Suprapubic skin (tissue), 4 donors: ENCODE data around the gene ATRIP. TPM values are rescaled to one million over a fixed set of nuclear protein-coding genes. Genes with fewer than 3 reads are reported as not detected.
A peak's percentile ranks its signal among the peaks of the same experiment; 100 is the strongest.

ENCODE experiments used
- DNase-seq, 2 donors: peaks; one replicate each; pipeline ENCODE4 v3.0.0-alpha.2; 2019; ENCODE audit warnings: low spot score in 2 of 2
- H3K27ac ChIP-seq: fragments of 200-600 bp; sonication (generic); one replicate; pipeline ENCODE4 v1.5.1; 2019
- H3K27me3 ChIP-seq: fragments of 200-600 bp; sonication (generic); one replicate; pipeline ENCODE4 v1.5.1; 2019
- H3K36me3 ChIP-seq: fragments of 200-600 bp; sonication (generic); one replicate; pipeline ENCODE4 v1.5.1; 2019
- H3K4me1 ChIP-seq: fragments of 200-600 bp; sonication (generic); one replicate; pipeline ENCODE4 v1.5.1; 2019
- H3K4me3 ChIP-seq: fragments of 200-600 bp; sonication (generic); one replicate; pipeline ENCODE4 v1.5.1; 2019; ENCODE audit warnings: mild to moderate bottlenecking
- H3K9me3 ChIP-seq: fragments of 200-600 bp; sonication (generic); one replicate; pipeline ENCODE4 v1.5.1; 2019
- EP300 ChIP-seq: sonication (generic); formaldehyde crosslinking; IDR thresholded peaks from one replicate; pipeline ENCODE4 v1.6.1; 2017; ENCODE audit warnings: antibody characterized with exemption
- POLR2A ChIP-seq, 2 donors: fragments of 450-650 bp; IDR thresholded peaks; one replicate each; pipeline ENCODE4 v1.6.1; 2017; ENCODE audit warnings: antibody characterized with exemption in 2 of 2, mild to moderate bottlenecking in 2 of 2, moderate library complexity in 2 of 2
- POLR2AphosphoS5 ChIP-seq, 3 donors: sonication (generic); formaldehyde crosslinking; IDR thresholded peaks; one replicate each; pipeline ENCODE4 v1.6.1; 2017; ENCODE audit warnings: antibody characterized with exemption in 3 of 3
- WGBS: methylation state at CpG from one replicate; pipeline ENCODE4 v1.1.5; 2018; 5-methylcytosine and 5-hydroxymethylcytosine counted together
- total RNA-seq, 4 donors: library from RNA; depleted of rRNA; stranded (reverse); fragments of >200 nt; gene quantifications; one replicate each; pipeline ENCODE4 v1.1.0, GENCODE V29; 2016
- TF ChIP-seq, protein P1 (sequence below), 2 donors: fragments of 200-600 bp in 1 of 2; fragments of 450-650 bp in 1 of 2; sonication (generic) in 1 of 2; IDR thresholded peaks; one replicate each; pipeline ENCODE4 v1.5.1; 2016 to 2019; ENCODE audit warnings: antibody characterized with exemption in 2 of 2, mild to moderate bottlenecking in 1 of 2, moderate library complexity in 1 of 2

Gene ATRIP
- total RNA-seq, 4 donors from 2014 or later, result 8.7 to 12.7 (median 10.2) TPM

DNA sequence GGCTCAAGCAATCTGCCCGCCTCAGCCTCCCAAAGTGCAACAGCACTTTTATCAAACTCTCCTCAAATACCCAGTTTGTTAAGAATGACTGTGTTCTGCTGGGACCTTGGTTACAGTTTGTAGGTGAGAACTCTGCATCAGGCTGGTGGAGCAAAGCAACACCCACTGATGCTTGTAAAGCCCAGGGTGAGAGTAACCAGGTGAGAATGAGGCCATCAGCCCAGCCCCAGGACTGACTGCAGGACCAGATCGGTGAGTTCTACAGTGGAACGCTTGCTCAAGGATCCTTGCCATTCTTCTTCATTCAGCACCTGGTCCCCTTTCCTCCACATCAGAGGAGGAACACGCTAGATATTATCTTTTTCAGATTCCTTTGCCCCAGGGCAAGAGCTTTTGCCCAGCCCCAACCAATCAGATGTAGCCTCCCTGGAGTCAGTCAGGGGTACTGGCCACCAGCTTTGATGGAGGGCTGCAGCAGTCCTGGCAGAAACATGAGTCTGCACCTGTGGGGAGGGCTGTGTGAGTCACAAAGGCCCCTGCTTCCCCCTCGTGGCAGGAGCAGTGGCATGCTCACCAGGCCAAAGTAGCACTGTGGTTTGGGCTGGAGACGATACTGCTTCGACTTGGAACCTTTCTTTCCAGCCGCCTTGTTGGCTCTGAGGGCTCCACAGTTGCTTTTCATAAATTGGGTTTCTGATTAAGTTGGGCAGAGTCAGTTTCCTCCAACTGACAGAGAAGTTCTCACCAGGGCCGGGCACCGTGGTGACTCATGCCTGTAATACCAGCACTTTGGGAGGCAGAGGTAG, 60.9 kb downstream of the ATRIP start:
- no peak overlapping the region for H3K4me3 ChIP-seq
- DNase-seq, result peak in 1 of 2 donors; percentile 58
- no peaks in the 10 kb centered on the region for H3K9me3 ChIP-seq
- H3K27ac ChIP-seq, result peak overlapping the region; percentile 44
- 36% methylated on average over 10 of the region's 10 CpGs for WGBS
- H3K27me3 ChIP-seq, result no peaks in the 10 kb centered on the region
- H3K4me1 ChIP-seq, result peaks cover 43% of the 10 kb centered on the region
- no peaks in the 10 kb centered on the region for H3K36me3 ChIP-seq
- TF ChIP-seq, protein P1, sequence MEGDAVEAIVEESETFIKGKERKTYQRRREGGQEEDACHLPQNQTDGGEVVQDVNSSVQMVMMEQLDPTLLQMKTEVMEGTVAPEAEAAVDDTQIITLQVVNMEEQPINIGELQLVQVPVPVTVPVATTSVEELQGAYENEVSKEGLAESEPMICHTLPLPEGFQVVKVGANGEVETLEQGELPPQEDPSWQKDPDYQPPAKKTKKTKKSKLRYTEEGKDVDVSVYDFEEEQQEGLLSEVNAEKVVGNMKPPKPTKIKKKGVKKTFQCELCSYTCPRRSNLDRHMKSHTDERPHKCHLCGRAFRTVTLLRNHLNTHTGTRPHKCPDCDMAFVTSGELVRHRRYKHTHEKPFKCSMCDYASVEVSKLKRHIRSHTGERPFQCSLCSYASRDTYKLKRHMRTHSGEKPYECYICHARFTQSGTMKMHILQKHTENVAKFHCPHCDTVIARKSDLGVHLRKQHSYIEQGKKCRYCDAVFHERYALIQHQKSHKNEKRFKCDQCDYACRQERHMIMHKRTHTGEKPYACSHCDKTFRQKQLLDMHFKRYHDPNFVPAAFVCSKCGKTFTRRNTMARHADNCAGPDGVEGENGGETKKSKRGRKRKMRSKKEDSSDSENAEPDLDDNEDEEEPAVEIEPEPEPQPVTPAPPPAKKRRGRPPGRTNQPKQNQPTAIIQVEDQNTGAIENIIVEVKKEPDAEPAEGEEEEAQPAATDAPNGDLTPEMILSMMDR (IDR thresholded peaks at IDR 0.05), result peak; percentile 25 to 35
- no peak for TF ChIP-seq EP300

DNA sequence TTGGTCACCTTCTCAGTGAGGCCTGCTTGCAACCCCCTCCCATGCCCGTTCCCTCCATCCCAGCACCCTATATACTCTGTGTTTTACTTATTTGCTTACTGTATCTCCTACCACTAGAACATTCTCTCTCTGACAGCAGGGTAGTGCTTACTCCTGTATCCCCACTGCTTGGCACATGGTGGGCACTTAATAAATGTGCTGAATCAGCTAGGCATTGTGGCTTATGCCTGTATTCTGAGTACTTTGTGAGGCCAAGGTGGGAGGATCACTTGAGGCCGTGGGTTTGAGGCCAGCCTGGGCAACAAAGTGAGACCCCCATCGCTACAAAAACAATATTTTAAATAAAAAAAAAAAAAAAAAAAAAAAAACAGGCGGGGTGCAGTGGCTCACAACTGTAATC, 65.0 kb downstream of the ATRIP start:
- Histone ChIP-seq H3K4me3 (no peak overlapping the region), H3K36me3 (no peaks in the 10 kb centered on the region), H3K9me3 (no peaks in the 10 kb centered on the region), H3K4me1 (peaks cover 17% of the 10 kb centered on the region), H3K27me3 (no peaks in the 10 kb centered on the region), H3K27ac (no peak overlapping the region)
- TF ChIP-seq, protein P1 (IDR thresholded peaks at IDR 0.05), result no peak
- TF ChIP-seq POLR2A (IDR thresholded peaks at IDR 0.05), result no peak
- no peak for TF ChIP-seq POLR2AphosphoS5 (IDR thresholded peaks at IDR 0.05)
- no peak for TF ChIP-seq EP300
- WGBS, result 93% methylated on average over 4 of the region's 4 CpGs
- no peak for DNase-seq

DNA sequence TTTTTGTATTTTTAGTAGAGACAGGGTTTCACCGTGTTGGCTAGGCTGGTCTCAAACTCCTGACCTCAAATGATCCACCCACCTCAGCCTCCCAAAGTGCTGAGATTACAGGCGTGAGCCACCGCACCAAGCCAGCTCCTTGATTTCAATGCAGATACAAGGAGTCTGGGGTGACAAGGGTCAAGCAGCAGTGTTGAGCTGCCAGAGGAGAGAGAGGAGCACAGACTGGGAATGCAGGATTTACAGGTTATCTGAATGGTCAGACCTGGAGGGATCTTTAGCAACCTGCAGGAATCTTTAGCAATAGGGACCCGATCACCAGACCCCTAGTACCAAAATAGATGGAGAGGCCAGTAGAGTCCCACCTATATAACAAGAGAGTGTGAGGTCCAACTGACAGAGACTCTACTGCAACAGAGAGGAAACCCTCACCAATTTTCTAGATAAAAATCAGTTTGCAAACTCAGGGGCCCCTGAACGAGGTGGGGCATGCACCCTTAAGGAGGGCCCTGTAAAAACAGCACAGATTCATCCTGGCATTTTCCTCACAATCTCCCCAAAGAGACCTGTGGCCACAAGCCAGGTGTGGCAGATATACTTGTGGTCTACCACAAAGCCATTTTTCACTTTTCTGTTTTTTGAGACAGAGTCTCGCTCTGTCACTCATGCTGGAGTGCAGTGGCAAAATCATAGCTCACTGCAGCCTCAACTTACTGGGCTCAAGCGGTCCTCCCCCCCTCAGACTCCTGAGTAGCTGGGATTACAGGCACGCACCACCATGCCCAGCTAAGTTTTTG, 68.1 kb downstream of the ATRIP start:
- 83% methylated on average over 8 of the region's 8 CpGs for WGBS

More for the DNA sequence above, 68.1 kb downstream of the ATRIP start:
- no peak overlapping the region for H3K27ac ChIP-seq
- peaks cover 4% of the 10 kb centered on the region for H3K36me3 ChIP-seq
- H3K4me3 ChIP-seq, result no peak overlapping the region
- H3K4me1 ChIP-seq, result peaks cover 5% of the 10 kb centered on the region
- H3K27me3 ChIP-seq, result no peaks in the 10 kb centered on the region
- no peaks in the 10 kb centered on the region for H3K9me3 ChIP-seq
- TF ChIP-seq, protein P1 (IDR thresholded peaks at IDR 0.05), result no peak
- TF ChIP-seq EP300, result no peak
- no peak for TF ChIP-seq POLR2AphosphoS5 (IDR thresholded peaks at IDR 0.05)
- TF ChIP-seq POLR2A (IDR thresholded peaks at IDR 0.05), result no peak
- no peak for DNase-seq

Other genes with a start within 250 kb of the ATRIP start
- gene CAMP, start 223.2 kb upstream of the ATRIP start, total RNA-seq, result not detected
- 10 to 100 TPM in 3 of 4 donors, 1 to 10 TPM in 1; 8.7 to 25.2 (median 14.6) TPM for gene ZNF589, start 205.6 kb upstream of the ATRIP start, total RNA-seq
- gene NME6, start 145.4 kb upstream of the ATRIP start, total RNA-seq, result 10 to 100 TPM; 16.9 to 27.6 (median 20.6) TPM
- not detected for gene SPINK8, start 113.1 kb upstream of the ATRIP start, total RNA-seq
- gene FBXW12, start 74.5 kb upstream of the ATRIP start, total RNA-seq, result not detected
- gene PLXNB1, start 16.7 kb upstream of the ATRIP start, total RNA-seq, result 100 to 1,000 TPM; 188 to 384 (median 220) TPM
- gene CCDC51, start 6.6 kb upstream of the ATRIP start, total RNA-seq, result 10 to 100 TPM in 3 of 4 donors, 1 to 10 TPM in 1; 6.4 to 18.7 (median 13.6) TPM
- gene TMA7, start 6.5 kb upstream of the ATRIP start, total RNA-seq, result 100 to 1,000 TPM; 122 to 281 (median 190) TPM
- 10 to 100 TPM; 60.1 to 98.0 (median 87.3) TPM for gene SHISA5, start 57.4 kb downstream of the ATRIP start, total RNA-seq
- 10 to 100 TPM in 1 of 4 donors, 1 to 10 TPM in 3; 3.6 to 12.7 (median 8.3) TPM for gene PFKFB4, start 110.1 kb downstream of the ATRIP start, total RNA-seq
- 10 to 100 TPM; 10.1 to 23.7 (median 18.0) TPM for gene UCN2, start 117.0 kb downstream of the ATRIP start, total RNA-seq
- 100 to 1,000 TPM; 287 to 596 (median 348) TPM for gene COL7A1, start 148.6 kb downstream of the ATRIP start, total RNA-seq
- gene UQCRC1, start 162.9 kb downstream of the ATRIP start, total RNA-seq, result 100 to 1,000 TPM; 294 to 337 (median 319) TPM
- not detected for gene TMEM89, start 175.0 kb downstream of the ATRIP start, total RNA-seq
- gene SLC26A6, start 188.7 kb downstream of the ATRIP start, total RNA-seq, result 10 to 100 TPM; 14.0 to 29.4 (median 24.1) TPM
- 1 to 10 TPM; 1.6 to 3.2 (median 2.0) TPM for gene CELSR3, start 216.1 kb downstream of the ATRIP start, total RNA-seq
- gene NCKIPSD, start 239.2 kb downstream of the ATRIP start, total RNA-seq, result 10 to 100 TPM; 34.8 to 59.2 (median 44.9) TPM